Hepatocyte (in vitro differentiated cells): ENCODE results near the gene CTNNA3. TPM values are rescaled to one million over a fixed set of nuclear protein-coding genes. Genes with fewer than 3 reads are reported as not detected.

Experiments used
- DNase-seq: peaks from one replicate; pipeline ENCODE4 v3.0.0-alpha.2; 2016; ENCODE audit warnings: low spot score
- H2AFZ ChIP-seq: fragments of 200-600 bp; sonication (generic); 2 replicates; pipeline ENCODE4 v1.6.0; 2016; ENCODE audit warnings: antibody characterized with exemption, mild to moderate bottlenecking
- H3K27ac ChIP-seq: fragments of 200-600 bp; sonication (generic); 2 replicates; pipeline ENCODE4 v1.5.1; 2016; ENCODE audit warnings: mild to moderate bottlenecking
- H3K27me3 ChIP-seq: fragments of 200-600 bp; sonication (generic); 2 replicates; pipeline ENCODE4 v1.6.1; 2016
- H3K36me3 ChIP-seq: fragments of 200-600 bp; sonication (generic); replicated peaks from 2 replicates; pipeline ENCODE4 v1.5.1; 2016; ENCODE audit warnings: low read depth; ENCODE audit not compliant: insufficient read depth
- H3K4me1 ChIP-seq: fragments of 200-600 bp; sonication (generic); 2 replicates; pipeline ENCODE4 v1.5.1; 2016; ENCODE audit warnings: mild to moderate bottlenecking, moderate library complexity; ENCODE audit not compliant: insufficient read depth
- H3K4me2 ChIP-seq: fragments of 200-600 bp; sonication (generic); 2 replicates; pipeline ENCODE4 v1.6.0; 2016
- H3K4me3 ChIP-seq: fragments of 200-600 bp; sonication (generic); 2 replicates; pipeline ENCODE4 v1.5.1; 2016; ENCODE audit warnings: mild to moderate bottlenecking
- H3K79me2 ChIP-seq: fragments of 200-600 bp; sonication (generic); 2 replicates; pipeline ENCODE4 v1.6.0; 2017; ENCODE audit warnings: mild to moderate bottlenecking
- H3K9me2 ChIP-seq: fragments of 200-600 bp; sonication (generic); replicated peaks from 2 replicates; pipeline ENCODE4 v1.6.0; 2017; ENCODE audit warnings: mild to moderate bottlenecking; ENCODE audit not compliant: insufficient read depth
- H3K9me3 ChIP-seq: fragments of 200-600 bp; sonication (generic); 2 replicates; pipeline ENCODE4 v1.5.1; 2016; ENCODE audit warnings: low read depth, mild to moderate bottlenecking
- H4K20me1 ChIP-seq: fragments of 200-600 bp; sonication (generic); 2 replicates; pipeline ENCODE4 v1.6.0; 2016; ENCODE audit warnings: mild to moderate bottlenecking; ENCODE audit not compliant: insufficient read depth, poor library complexity, severe bottlenecking
- EZH2 ChIP-seq: fragments of 200-600 bp; sonication (generic); IDR thresholded peaks from 2 replicates; pipeline ENCODE4 v1.6.1; 2016; ENCODE audit warnings: antibody characterized with exemption, mild to moderate bottlenecking, borderline replicate concordance
- EZH2phosphoT487 ChIP-seq: fragments of 200-600 bp; sonication (generic); IDR thresholded peaks from one replicate; pipeline ENCODE4 v1.6.1; 2018; ENCODE audit warnings: antibody characterized with exemption, mild to moderate bottlenecking, low read depth, moderate library complexity; ENCODE audit not compliant: unreplicated experiment, severe bottlenecking
- WGBS: methylation state at CpG from one replicate; pipeline ENCODE4 v1.1.6; 2016; ENCODE audit warnings: low lambda C conversion rate; ENCODE audit errors: missing lambda C conversion rate; 5-methylcytosine and 5-hydroxymethylcytosine counted together
- polyA plus RNA-seq: library from polyadenylated mRNA; unstranded; fragments of >200 nt; fragmentation: Nextera tagmentation; extraction: Ambion mirVana; gene quantifications from 2 replicates; pipeline ENCODE4 v1.2.1, GENCODE V29; 2016
- total RNA-seq: library from RNA; depleted of rRNA; stranded (reverse); fragments of >200 nt; gene quantifications from 2 replicates; pipeline ENCODE4 v1.2.3, GENCODE V29; 2014
- TF ChIP-seq, protein P1 (sequence below): fragments of 200-600 bp; sonication (generic); IDR thresholded peaks from 2 replicates; pipeline ENCODE4 v1.5.1; 2016; ENCODE audit warnings: antibody characterized with exemption, mild to moderate bottlenecking; ENCODE audit not compliant: poor library complexity

The CTNNA3 gene
- total and polyA plus RNA-seq, 2 experiments from 2014 or later = 12.9 to 25.9 TPM

DNA sequence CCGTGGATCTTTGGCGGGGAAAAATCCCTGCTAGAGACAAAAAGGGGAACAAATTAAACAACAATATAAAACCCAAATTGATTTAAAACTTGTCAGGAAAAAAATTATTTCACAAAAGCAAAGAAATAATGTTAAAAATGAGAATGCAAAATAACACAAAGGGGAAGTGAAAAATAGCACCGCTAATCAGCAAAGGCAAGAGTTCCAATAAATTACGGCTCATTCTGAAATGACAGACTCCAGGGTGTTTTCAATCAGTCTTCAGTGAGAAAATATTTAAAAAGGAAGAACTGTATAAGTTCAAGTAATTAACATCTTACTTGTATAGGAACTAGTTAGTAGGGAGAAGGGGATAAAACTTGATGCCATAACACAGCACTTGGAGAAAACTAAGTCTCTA is 433.3 kb downstream of the CTNNA3 start:
- Histone ChIP-seq H3K9me3 (no peaks in the 10 kb centered on the region), H3K79me2 (no peaks in the 10 kb centered on the region), H3K27me3 (no peaks in the 10 kb centered on the region), H3K27ac (no peak overlapping the region), H3K4me1 (peaks cover 8% of the 10 kb centered on the region), H2AFZ (no peak overlapping the region), H3K4me2 (no peak overlapping the region), H3K4me3 (no peak overlapping the region), H4K20me1 (no peaks in the 10 kb centered on the region), H3K36me3 (no peaks in the 10 kb centered on the region), H3K9me2 (no peaks in the 10 kb centered on the region)
- no peak for DNase-seq
- no peak for TF ChIP-seq EZH2
- TF ChIP-seq EZH2phosphoT487 = no peak
- TF ChIP-seq, protein P1, sequence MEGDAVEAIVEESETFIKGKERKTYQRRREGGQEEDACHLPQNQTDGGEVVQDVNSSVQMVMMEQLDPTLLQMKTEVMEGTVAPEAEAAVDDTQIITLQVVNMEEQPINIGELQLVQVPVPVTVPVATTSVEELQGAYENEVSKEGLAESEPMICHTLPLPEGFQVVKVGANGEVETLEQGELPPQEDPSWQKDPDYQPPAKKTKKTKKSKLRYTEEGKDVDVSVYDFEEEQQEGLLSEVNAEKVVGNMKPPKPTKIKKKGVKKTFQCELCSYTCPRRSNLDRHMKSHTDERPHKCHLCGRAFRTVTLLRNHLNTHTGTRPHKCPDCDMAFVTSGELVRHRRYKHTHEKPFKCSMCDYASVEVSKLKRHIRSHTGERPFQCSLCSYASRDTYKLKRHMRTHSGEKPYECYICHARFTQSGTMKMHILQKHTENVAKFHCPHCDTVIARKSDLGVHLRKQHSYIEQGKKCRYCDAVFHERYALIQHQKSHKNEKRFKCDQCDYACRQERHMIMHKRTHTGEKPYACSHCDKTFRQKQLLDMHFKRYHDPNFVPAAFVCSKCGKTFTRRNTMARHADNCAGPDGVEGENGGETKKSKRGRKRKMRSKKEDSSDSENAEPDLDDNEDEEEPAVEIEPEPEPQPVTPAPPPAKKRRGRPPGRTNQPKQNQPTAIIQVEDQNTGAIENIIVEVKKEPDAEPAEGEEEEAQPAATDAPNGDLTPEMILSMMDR = no peak
- WGBS = 94% methylated on average over 4 of the region's 4 CpGs

DNA sequence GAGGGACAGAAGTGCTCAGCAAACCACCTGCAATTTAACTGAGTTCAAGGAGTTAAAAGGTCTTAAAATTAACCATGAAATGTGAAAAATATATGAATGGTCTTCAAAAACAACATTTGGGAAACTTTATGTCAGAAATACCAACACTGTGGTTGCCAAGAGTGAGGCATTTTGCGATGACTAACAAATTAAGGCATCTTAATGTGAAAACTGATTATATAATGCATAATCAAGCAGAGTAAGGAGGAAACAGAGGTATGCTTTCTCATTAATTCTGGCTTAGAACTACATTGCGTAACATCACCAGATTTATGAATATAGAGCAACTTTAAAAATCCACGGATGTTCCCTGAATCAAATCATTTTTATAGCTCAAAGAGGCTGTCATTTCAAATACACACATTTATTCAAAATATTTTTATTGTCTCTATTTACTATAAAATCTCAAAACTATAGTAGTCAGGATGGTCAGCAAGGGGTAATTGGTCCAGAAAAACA is 434.6 kb downstream of the CTNNA3 start:
- Histone ChIP-seq H4K20me1 (no peaks in the 10 kb centered on the region), H3K9me2 (no peaks in the 10 kb centered on the region), H3K27me3 (no peaks in the 10 kb centered on the region), H2AFZ (no peak overlapping the region), H3K79me2 (no peaks in the 10 kb centered on the region), H3K27ac (no peak overlapping the region), H3K9me3 (no peaks in the 10 kb centered on the region), H3K4me2 (no peak overlapping the region), H3K4me3 (no peak overlapping the region), H3K36me3 (no peaks in the 10 kb centered on the region), H3K4me1 (peaks cover 19% of the 10 kb centered on the region)
- no peak for DNase-seq
- TF ChIP-seq EZH2phosphoT487 = no peak
- TF ChIP-seq, protein P1 = no peak
- no peak for TF ChIP-seq EZH2
- 92% methylated on average over 3 of the region's 3 CpGs for WGBS

DNA sequence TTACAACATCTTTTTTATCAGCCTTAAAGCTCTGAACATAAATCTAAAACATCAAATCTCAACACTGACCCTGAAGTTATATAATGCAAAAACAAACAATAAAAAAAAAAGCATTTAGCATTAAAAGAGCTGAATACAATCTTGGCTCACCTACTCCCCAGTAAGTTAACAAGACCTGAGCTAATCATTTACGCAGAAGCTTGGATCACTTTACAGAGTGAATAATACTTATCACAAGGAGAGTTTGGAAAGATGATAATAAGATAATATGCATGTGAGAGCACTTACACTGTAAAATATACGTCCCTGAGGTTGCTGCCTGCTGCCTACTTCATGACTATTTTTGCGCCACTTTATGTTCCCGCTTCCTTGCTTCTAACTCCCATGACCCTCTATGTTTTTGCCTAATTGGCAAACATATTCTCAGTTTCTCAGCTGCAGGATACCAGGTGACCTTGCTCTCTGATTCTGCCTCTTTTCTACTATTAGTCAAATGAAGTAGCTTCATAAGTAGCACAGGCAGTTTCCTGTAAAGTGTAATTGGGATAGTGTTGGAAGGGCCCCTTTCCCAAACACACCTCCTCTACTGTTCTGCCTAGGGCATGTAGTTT is 436.6 kb downstream of the CTNNA3 start:
- no peak overlapping the region for H3K4me3 ChIP-seq
- 58% methylated on average over 4 of the region's 4 CpGs for WGBS
- H3K27me3 ChIP-seq = no peaks in the 10 kb centered on the region
- no peaks in the 10 kb centered on the region for H3K79me2 ChIP-seq
- H2AFZ ChIP-seq = no peak overlapping the region
- no peaks in the 10 kb centered on the region for H3K9me2 ChIP-seq
- peak; percentile 38 for DNase-seq
- H3K27ac ChIP-seq = peak overlapping the region; percentile 11
- TF ChIP-seq EZH2phosphoT487 (no peak), EZH2 (no peak)
- TF ChIP-seq, protein P1 = no peak
- no peaks in the 10 kb centered on the region for H4K20me1 ChIP-seq
- no peaks in the 10 kb centered on the region for H3K36me3 ChIP-seq
- no peaks in the 10 kb centered on the region for H3K9me3 ChIP-seq
- peaks cover 19% of the 10 kb centered on the region for H3K4me1 ChIP-seq
- H3K4me2 ChIP-seq = peak overlapping the region; percentile 27
